Stimulated activated CD8-positive, alpha-beta memory T cell treated with anti-CD3 and anti-CD28 coated beads, Interleukin-15, amount 100 ng/mL, for 4 hours (primary cell): ENCODE measurements around the gene CENPP.

ENCODE experiments used
- DNase-seq, 2 donors: peaks; one replicate each; pipeline ENCODE4 v3.0.0-alpha.2; 2020; ENCODE audit warnings: low read depth in 2 of 2

CENPP gene

GRCh38 chr9:92313624-92314012, 12.1 kb upstream of the CENPP start:
- no peak for DNase-seq

- DNase-seq: no peak
Measured at GRCh38 chr9:92315456-92315855, 10.3 kb upstream of the CENPP start.

- no peak for DNase-seq
Measured at GRCh38 chr9:92324431-92324830, 1.3 kb upstream of the CENPP start.

- DNase-seq: no peak
Measured at GRCh38 chr9:92324889-92325268, 874 bp upstream of the CENPP start.

GRCh38 chr9:92325991-92326500, 293 bp downstream of the CENPP start:
- DNase-seq: no peak

- no peak for DNase-seq
Measured at GRCh38 chr9:92327283-92327850, 1.6 kb downstream of the CENPP start.

GRCh38 chr9:92328225-92328624, 2.5 kb downstream of the CENPP start:
- DNase-seq: no peak

GRCh38 chr9:92332577-92333281, 7.0 kb downstream of the CENPP start:
- no peak for DNase-seq

GRCh38 chr9:92333282-92333634, 7.5 kb downstream of the CENPP start:
- no peak for DNase-seq

- DNase-seq: no peak
Measured at GRCh38 chr9:92341578-92341977, 15.8 kb downstream of the CENPP start.

GRCh38 chr9:92342825-92343488, 17.2 kb downstream of the CENPP start:
- no peak for DNase-seq

GRCh38 chr9:92345582-92345981, 19.8 kb downstream of the CENPP start:
- no peak for DNase-seq

GRCh38 chr9:92349771-92350739, 24.3 kb downstream of the CENPP start:
- no peak for DNase-seq

- no peak for DNase-seq
Measured at GRCh38 chr9:92350740-92351133, 25.0 kb downstream of the CENPP start.

- DNase-seq: no peak
Measured at GRCh38 chr9:92353051-92353450, 27.3 kb downstream of the CENPP start.

GRCh38 chr9:92359394-92359995, 33.7 kb downstream of the CENPP start:
- no peak for DNase-seq

GRCh38 chr9:92360083-92360482, 34.3 kb downstream of the CENPP start:
- DNase-seq: no peak

GRCh38 chr9:92369075-92369474, 43.3 kb downstream of the CENPP start:
- DNase-seq: no peak

- no peak for DNase-seq
Measured at GRCh38 chr9:92373167-92373566, 47.4 kb downstream of the CENPP start.

- DNase-seq: no peak
Measured at GRCh38 chr9:92377876-92378275, 52.1 kb downstream of the CENPP start.

GRCh38 chr9:92378865-92379560, 53.3 kb downstream of the CENPP start:
- no peak for DNase-seq
